HL-60 (cell line): ENCODE data around the gene LRRC32.

Experiments
- GABPA ChIP-seq: IDR thresholded peaks from 2 replicates; pipeline ENCODE4 v1.6.1; 2012; ENCODE audit warnings: low read depth
- POLR2AphosphoS5 ChIP-seq: IDR thresholded peaks from 2 replicates; pipeline ENCODE4 v1.6.1; 2012; ENCODE audit warnings: low read depth
- REST ChIP-seq: IDR thresholded peaks from 2 replicates; pipeline ENCODE4 v1.6.1; 2012; ENCODE audit warnings: low read depth; ENCODE audit not compliant: insufficient replicate concordance
- SPI1 ChIP-seq: IDR thresholded peaks from 2 replicates; pipeline ENCODE4 v1.6.1; 2012; ENCODE audit warnings: low read depth, mild to moderate bottlenecking, borderline replicate concordance
- TF ChIP-seq, protein P1 (sequence below): IDR thresholded peaks from one replicate; pipeline ENCODE4 v1.5.1; 2011; ENCODE audit warnings: low read length, control low read depth, inconsistent platforms; ENCODE audit not compliant: insufficient read depth

DNA sequence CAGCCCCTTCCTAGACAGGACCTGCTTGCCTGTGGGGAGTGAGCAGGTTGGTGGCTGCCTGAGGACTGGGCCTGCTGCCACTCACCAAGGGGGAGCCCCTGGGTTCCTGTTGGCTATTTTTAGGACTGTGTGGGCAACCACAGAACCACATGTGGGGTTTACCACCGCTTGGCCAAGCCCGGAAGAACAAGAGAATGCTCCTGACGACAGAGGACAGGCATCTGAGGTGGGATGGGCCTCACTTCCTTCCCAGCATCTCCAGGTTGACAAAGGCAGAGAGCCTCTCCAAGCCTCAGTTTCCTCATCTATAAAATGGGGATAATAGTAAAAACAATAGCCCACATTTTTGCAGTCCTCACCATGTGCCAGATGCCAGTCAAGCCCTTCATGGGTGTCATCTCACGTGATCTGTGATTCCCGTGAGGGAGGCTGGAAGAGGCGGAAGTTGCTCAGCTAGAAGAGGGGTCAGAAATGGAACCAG lies 43.6 kb downstream of the LRRC32 start:
- TF ChIP-seq, protein P1, sequence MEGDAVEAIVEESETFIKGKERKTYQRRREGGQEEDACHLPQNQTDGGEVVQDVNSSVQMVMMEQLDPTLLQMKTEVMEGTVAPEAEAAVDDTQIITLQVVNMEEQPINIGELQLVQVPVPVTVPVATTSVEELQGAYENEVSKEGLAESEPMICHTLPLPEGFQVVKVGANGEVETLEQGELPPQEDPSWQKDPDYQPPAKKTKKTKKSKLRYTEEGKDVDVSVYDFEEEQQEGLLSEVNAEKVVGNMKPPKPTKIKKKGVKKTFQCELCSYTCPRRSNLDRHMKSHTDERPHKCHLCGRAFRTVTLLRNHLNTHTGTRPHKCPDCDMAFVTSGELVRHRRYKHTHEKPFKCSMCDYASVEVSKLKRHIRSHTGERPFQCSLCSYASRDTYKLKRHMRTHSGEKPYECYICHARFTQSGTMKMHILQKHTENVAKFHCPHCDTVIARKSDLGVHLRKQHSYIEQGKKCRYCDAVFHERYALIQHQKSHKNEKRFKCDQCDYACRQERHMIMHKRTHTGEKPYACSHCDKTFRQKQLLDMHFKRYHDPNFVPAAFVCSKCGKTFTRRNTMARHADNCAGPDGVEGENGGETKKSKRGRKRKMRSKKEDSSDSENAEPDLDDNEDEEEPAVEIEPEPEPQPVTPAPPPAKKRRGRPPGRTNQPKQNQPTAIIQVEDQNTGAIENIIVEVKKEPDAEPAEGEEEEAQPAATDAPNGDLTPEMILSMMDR = no peak
- TF ChIP-seq GABPA = no peak; the same call in 1 of the 2 replicates
- TF ChIP-seq SPI1 = peak; percentile 73; the same call in 1 of the 2 replicates
- TF ChIP-seq REST = no peak
- TF ChIP-seq POLR2AphosphoS5 = peak; percentile 92
